A549 treated with dexamethasone at 1 μM for 4 hours (cell line): Measurements from ENCODE around the gene DDX39B. TPM values are rescaled to one million over a fixed set of nuclear protein-coding genes. Genes with fewer than 3 reads are reported as not detected.

ENCODE experiments used
- total RNA-seq: library from RNA; stranded (reverse); fragments of 200-300 nt; extraction: Qiagen RNA extraction; gene quantifications from 5 replicates; pipeline ENCODE4 v1.2.3, GENCODE V29; 2022

Gene DDX39B
- 267 to 386 TPM (median 346 TPM) in 5 replicates for total RNA-seq

DNA sequence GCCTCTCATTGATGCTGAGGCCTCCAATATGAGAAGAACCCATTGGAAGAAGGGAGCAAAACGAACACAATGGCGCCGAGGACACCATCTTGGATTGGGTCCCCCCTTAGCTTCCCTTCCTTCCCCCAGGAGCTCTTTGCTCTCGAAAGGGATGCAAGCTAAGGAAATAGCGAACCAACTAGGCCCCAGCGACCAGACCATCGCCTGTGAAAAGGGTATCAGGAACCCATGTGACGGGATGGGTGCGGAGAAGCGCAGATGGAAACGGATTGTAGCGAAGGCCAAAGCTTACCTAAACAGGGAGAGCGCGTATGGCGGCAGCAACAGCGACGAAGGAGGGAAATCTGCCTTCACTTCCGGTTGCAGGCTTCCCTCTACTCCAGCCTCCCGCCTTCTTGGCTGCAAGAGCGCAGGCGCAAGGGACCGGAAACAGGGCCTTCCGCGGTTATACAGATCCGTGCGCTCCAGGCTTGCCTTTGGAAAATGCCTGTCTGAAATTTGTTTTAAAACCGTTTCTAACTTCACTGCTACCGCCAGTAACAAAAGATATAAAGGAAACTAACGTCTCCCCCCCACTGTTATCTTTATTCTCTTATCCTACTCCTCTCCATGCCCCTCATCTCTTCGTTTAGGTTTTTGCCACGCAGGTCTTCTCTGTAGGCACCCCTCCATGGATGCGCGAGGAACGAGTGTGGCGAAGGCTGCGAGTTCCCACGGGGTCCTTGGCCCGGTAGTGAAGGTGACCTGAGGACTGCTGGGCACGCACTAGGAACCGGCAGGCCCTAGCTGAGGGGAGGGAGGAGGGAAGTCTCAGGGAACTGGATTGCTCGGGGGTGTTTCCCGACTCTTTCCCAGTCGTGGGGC lies at the start of gene DDX39B:
Gene DDX39B (minus strand): TSS at position 346 of the 864 bp plus-strand sequence. CDS start 1,471 bp downstream, outside the sequence.

DNA sequence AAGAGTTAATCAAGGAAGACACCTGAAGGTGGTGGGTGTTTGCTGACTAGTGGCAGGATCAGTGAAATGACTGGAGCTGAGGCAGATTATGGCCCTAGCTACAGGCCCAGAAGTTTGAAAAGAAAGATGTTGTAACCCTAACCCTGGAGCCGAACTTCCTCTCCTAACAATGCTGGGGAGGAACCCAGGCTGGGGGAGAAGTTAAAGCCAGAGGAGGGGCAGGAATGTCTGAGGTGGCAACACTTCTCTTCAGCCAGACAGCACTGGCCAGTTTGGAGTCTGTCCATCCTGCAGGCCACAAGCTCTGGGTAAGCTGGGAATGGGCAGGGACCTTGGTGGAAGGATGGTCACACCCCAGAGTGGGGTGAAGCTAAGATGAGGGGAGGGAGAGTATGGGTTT lies 44.2 kb upstream of the DDX39B start, which contains the start of gene LST1:
Gene LST1 (plus strand): TSS at position 270 of the 400 bp plus-strand sequence. CDS start 1,023 bp downstream, outside the sequence.

DNA sequence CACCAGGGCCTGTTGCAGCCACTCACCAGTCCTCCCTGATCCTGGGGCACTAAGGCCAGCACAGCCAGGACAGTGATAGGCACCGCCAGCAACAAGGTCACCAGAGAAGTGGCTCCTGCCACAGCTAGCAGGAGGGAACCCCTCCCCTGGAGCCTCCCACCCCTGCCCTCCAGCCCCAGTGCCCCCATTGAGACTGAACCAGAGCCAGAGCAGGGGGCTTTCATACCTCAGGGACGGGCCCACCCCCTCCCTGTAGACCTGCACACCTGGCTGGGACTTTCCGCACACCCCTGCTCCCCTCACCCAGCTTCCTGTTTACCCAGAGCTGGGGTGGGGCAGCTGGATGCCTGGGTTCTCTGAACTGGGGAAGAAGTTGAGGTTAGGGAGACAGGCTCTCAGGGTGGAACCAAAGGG lies 40.4 kb upstream of the DDX39B start, which contains the start of gene LTB:
Gene LTB (minus strand): TSS at position 195 of the 414 bp plus-strand sequence. CDS start 7 bp downstream, at position 188.

DNA sequence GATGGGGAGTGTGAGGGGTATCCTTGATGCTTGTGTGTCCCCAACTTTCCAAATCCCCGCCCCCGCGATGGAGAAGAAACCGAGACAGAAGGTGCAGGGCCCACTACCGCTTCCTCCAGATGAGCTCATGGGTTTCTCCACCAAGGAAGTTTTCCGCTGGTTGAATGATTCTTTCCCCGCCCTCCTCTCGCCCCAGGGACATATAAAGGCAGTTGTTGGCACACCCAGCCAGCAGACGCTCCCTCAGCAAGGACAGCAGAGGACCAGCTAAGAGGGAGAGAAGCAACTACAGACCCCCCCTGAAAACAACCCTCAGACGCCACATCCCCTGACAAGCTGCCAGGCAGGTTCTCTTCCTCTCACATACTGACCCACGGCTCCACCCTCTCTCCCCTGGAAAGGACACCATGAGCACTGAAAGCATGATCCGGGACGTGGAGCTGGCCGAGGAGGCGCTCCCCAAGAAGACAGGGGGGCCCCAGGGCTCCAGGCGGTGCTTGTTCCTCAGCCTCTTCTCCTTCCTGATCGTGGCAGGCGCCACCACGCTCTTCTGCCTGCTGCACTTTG lies 33.6 kb upstream of the DDX39B start, which contains the start of gene TNF:
Gene TNF (plus strand): TSS at position 231 of the 567 bp plus-strand sequence. CDS start 177 bp downstream, at position 408.

DNA sequence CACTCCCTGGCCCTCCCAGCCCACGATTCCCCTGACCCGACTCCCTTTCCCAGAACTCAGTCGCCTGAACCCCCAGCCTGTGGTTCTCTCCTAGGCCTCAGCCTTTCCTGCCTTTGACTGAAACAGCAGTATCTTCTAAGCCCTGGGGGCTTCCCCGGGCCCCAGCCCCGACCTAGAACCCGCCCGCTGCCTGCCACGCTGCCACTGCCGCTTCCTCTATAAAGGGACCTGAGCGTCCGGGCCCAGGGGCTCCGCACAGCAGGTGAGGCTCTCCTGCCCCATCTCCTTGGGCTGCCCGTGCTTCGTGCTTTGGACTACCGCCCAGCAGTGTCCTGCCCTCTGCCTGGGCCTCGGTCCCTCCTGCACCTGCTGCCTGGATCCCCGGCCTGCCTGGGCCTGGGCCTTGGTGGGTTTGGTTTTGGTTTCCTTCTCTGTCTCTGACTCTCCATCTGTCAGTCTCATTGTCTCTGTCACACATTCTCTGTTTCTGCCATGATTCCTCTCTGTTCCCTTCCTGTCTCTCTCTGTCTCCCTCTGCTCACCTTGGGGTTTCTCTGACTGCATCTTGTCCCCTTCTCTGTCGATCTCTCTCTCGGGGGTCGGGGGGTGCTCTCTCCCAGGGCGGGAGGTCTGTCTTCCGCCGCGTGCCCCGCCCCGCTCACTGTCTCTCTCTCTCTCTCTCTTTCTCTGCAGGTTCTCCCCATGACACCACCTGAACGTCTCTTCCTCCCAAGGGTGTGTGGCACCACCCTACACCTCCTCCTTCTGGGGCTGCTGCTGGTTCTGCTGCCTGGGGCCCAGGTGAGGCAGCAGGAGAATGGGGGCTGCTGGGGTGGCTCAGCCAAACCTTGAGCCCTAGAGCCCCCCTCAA lies 30.5 kb upstream of the DDX39B start, which contains the start of gene LTA:
Gene LTA (plus strand): TSS at position 249 of the 871 bp plus-strand sequence. CDS start 454 bp downstream, at position 703.

DNA sequence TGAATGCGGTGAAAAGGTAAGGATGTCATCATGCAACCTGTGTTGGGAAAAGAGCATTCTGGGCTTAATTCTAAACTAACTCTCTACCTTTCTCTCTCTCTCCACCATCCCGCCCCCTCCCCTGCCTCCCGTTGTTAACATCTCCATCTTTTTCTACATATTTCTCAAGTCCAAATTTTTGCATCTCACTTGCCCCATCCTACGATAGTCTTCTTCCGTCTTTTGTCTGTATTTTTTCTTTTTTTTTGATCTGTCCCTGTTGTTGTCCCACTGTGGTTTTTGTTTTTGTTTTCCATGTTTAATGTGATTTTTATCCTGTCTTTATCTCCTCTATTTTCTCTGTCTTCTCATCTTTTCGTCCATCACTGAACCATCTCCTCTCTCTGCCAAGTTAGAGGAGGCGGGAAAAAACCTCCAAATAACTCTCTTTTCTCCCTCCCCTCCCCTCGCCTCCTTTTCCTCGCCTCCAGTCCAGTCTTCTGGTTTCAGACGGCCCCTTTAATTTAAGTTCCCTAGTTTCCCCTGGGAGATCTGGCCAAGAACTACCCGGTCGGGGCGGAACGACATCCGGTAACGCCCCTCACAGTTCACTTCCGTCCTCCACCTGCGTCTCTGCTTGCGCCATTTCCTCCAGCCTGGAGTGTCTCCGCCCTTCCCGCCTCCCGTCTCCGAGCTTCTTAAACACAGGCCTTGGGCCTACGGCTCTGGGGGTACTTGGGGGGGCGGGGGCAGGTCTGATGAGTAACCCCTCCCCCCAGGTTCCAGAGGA lies 5.3 kb upstream of the DDX39B start, which contains the start of gene NFKBIL1:
Gene NFKBIL1 (plus strand): TSS at position 651 of the 769 bp plus-strand sequence. CDS start 87 bp downstream, at position 738.

DNA sequence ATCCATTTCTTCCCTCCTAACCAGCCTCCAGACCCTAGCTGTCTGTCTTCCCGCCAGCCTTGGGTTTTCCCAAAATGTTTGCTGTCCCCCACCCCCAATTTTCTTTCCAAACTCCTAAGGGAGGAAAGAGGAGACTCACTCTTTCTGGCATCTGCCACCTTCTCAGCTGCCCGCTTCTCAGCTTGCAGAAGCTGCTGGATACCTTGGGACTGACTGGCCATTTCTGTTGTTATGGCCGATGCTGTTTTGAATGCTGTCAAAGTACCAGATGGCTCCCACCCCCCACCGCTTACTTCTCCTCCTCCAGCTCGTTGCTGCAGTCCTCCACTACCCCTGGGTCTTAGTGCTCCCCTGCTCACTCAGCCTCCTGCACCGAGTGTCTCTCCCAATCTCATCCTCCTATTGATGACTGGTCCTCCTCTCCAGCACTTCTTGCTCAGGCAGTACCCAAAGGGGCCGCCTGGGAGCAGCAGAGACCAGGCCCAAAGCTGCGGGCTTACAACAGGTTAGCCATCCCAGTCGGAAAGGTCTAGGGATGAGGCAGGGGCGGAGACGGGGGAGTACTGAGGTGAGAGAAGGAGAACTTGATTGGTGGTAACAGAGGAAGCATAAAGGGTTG lies 4.6 kb upstream of the DDX39B start, which contains the start of gene ATP6V1G2:
Gene ATP6V1G2 (minus strand): TSS at position 270 of the 619 bp plus-strand sequence. CDS start 49 bp downstream, at position 221.

DNA sequence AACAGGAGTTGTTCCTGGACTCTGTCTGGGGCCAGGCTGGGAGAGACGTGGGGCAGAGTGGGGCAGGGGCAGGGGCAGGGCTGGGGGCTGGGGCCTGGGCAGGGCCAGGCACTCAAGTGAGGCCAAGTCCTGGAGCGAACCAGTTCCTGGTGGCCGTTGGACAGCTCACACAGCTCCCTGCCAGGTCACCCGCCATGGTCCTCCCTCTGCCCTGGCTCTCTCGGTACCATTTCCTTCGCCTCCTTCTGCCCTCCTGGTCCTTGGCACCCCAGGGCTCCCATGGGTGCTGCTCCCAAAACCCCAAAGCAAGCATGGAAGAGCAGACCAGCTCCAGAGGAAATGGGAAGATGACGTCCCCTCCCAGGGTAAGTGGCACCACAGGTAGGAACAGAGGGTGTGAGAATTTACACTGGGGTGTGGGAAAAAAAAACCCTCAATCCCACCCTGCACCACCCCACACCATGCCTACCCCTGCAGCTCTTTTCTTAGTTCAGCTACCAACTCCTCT lies 12.9 kb downstream of the DDX39B start, which contains the start of gene MCCD1:
Gene MCCD1 (plus strand): TSS at position 142 of the 508 bp plus-strand sequence. CDS start 53 bp downstream, at position 195.

DNA sequence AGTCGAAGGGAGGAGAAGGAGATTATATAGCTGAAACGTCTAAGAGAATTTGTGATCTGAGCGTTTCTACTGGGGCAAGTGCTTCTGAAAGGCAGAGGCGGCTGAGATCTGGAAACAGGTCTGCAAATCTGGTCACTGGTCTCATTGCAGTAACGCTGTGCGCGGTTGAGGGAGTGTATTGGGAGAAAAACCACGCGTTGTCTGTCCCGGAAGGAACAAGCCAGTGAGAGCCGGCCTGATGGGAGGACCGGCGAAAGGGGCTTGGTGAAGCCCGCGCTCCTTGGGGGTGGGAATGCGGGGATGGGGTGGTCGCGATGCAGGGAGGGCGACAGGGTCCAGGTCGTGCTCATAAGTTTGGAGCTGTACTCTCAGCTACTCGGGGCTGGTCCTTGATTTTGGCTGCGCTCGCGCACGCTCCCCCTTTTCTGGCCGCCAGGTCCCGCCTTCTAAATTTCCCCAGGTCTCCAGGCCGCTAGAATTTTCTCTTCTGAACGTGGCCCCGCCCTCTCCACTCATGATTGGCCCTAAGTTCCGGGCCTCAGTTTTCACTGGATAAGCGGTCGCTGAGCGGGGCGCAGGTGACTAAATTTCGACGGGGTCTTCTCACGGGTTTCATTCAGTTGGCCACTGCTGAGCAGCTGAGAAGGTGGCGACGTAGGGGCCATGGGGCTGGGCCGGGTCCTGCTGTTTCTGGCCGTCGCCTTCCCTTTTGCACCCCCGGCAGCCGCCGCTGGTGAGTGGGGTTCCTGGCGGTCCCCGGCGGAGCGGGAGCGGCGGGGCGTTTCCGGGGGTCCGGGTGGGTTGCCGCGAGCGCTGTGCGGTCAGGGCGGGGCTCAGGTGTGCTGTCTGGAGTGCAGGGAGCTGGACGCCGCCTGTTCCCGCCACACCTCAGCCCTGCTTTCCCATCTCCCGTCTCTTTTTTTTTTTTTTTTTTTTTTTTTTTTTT lies 44.0 kb downstream of the DDX39B start, which contains the start of gene MICB:
Gene MICB (plus strand): TSS at position 615 of the 946 bp plus-strand sequence. CDS start 49 bp downstream, at position 664.

Other genes starting within 250 kb of the DDX39B start
- gene HLA-B, start 184.8 kb downstream of the DDX39B start, total RNA-seq = 20.6 to 32.4 TPM (median 22.0 TPM) in 5 replicates
- gene MICA, start 138.4 kb downstream of the DDX39B start, total RNA-seq = 27.4 to 29.3 TPM (median 28.6 TPM) in 5 replicates
- gene MICB, start 43.9 kb downstream of the DDX39B start, total RNA-seq = 5.3 to 7.8 TPM (median 7.0 TPM) in 5 replicates
- gene MCCD1, start 13.0 kb downstream of the DDX39B start, total RNA-seq = not detected in 5 replicates
- 0.42 to 0.88 TPM (median 0.78 TPM) in 5 replicates for gene ATP6V1G2, start 4.6 kb upstream of the DDX39B start, total RNA-seq
- 8.9 to 13.0 TPM (median 12.2 TPM) in 5 replicates for gene NFKBIL1, start 5.6 kb upstream of the DDX39B start, total RNA-seq
- 0.06 to 0.21 TPM (median 0.12 TPM) in 4 of 5 replicates, not detected in the other for gene LTA, start 30.3 kb upstream of the DDX39B start, total RNA-seq
- 0.06 TPM in 1 of 5 replicates, not detected in the others for gene TNF, start 33.6 kb upstream of the DDX39B start, total RNA-seq
- gene LTB, start 40.4 kb upstream of the DDX39B start, total RNA-seq = 0.20 to 0.46 TPM (median 0.32 TPM) in 5 replicates
- gene LST1, start 44.3 kb upstream of the DDX39B start, total RNA-seq = 0.11 TPM in 1 of 5 replicates, not detected in the others
- gene NCR3, start 51.0 kb upstream of the DDX39B start, total RNA-seq = not detected in 5 replicates
- gene AIF1, start 73.2 kb upstream of the DDX39B start, total RNA-seq = not detected in 5 replicates
- gene PRRC2A, start 78.7 kb upstream of the DDX39B start, total RNA-seq = 60.5 to 88.7 TPM (median 87.7 TPM) in 5 replicates
- 106 to 143 TPM (median 140 TPM) in 5 replicates for gene BAG6, start 110.7 kb upstream of the DDX39B start, total RNA-seq
- 2.7 to 3.8 TPM (median 3.3 TPM) in 5 replicates for gene APOM, start 113.9 kb upstream of the DDX39B start, total RNA-seq
- 11.3 to 13.3 TPM (median 12.8 TPM) in 5 replicates for gene C6orf47, start 118.8 kb upstream of the DDX39B start, total RNA-seq
- gene GPANK1, start 123.0 kb upstream of the DDX39B start, total RNA-seq = 8.9 to 12.1 TPM (median 11.6 TPM) in 5 replicates
- 165 to 180 TPM (median 171 TPM) in 5 replicates for gene CSNK2B, start 124.1 kb upstream of the DDX39B start, total RNA-seq
- gene LY6G5B, start 128.0 kb upstream of the DDX39B start, total RNA-seq = 2.7 to 4.4 TPM (median 4.0 TPM) in 5 replicates
- 0.82 to 1.8 TPM (median 1.4 TPM) in 5 replicates for gene LY6G5C, start 139.1 kb upstream of the DDX39B start, total RNA-seq
- gene ABHD16A, start 161.3 kb upstream of the DDX39B start, total RNA-seq = 13.2 to 16.4 TPM (median 15.7 TPM) in 5 replicates
- not detected in 5 replicates for gene LY6G6F, start 164.9 kb upstream of the DDX39B start, total RNA-seq
- not detected in 5 replicates for gene LY6G6D, start 173.3 kb upstream of the DDX39B start, total RNA-seq
- gene LY6G6C, start 179.7 kb upstream of the DDX39B start, total RNA-seq = 0.08 to 0.12 TPM in 2 of 5 replicates, not detected in the others
- gene MPIG6B, start 181.4 kb upstream of the DDX39B start, total RNA-seq = not detected in 5 replicates
- 24.9 to 30.6 TPM (median 28.7 TPM) in 5 replicates for gene DDAH2, start 187.3 kb upstream of the DDX39B start, total RNA-seq
- gene CLIC1, start 194.5 kb upstream of the DDX39B start, total RNA-seq = 438 to 455 TPM (median 449 TPM) in 5 replicates
- 8.4 to 14.3 TPM (median 14.1 TPM) in 5 replicates for gene MSH5, start 198.0 kb upstream of the DDX39B start, total RNA-seq
- 2.1 to 3.7 TPM (median 3.5 TPM) in 5 replicates for gene SAPCD1, start 220.7 kb upstream of the DDX39B start, total RNA-seq
- gene VWA7, start 235.3 kb upstream of the DDX39B start, total RNA-seq = 0.94 to 1.9 TPM (median 1.7 TPM) in 5 replicates